HG02870 (cell line): ENCODE measurements around the gene CD164L2.
A peak's percentile ranks its signal among the peaks of the same experiment; 100 is the strongest.
"Not testable (repeated sequence)": the region's sequence is repeated elsewhere in the genome, so short reads cannot be mapped to it uniquely, and the experiment has no call there.

ENCODE experiments used
- ATAC-seq: cut with Tn5 transposase; IDR thresholded peaks from one replicate; pipeline ENCODE4 v1.9.1; 2021; ENCODE audit warnings: mild to moderate bottlenecking, moderate library complexity; ENCODE audit not compliant: unreplicated experiment

CD164L2 gene

DNA sequence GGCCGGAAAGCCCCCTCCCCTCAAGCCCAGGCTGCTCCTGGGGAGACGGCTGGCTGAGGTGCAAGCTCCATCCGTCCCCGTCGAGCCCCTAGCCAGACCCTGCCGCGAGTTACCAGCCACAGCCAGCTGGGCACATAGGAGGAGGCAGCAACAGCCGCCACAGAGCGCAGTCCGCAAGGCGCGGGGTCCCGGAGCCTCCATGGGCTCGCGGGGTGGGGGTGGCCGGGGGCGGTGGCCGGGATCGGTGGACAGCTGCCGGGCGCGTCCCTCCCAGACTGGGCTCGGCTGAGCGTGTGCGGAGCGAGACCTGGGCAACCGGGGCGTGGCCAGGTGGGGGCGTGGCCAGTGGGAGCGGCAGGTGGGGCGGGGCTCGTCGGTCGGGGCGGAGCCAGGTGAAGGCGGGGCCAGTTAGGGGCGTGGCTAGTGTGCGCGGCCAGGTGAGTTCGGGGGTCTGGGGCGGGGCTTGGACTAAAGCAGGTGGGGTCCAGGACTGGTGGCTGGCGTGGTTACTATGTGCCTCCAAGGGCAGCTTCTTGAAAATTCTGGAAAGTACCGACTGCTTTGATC lies at the start of gene CD164L2:
Gene CD164L2, minus strand, starts transcription at position 295 of the 567 bp plus-strand sequence. Its CDS starts 94 bp downstream, at position 201.
- no peak for ATAC-seq

DNA sequence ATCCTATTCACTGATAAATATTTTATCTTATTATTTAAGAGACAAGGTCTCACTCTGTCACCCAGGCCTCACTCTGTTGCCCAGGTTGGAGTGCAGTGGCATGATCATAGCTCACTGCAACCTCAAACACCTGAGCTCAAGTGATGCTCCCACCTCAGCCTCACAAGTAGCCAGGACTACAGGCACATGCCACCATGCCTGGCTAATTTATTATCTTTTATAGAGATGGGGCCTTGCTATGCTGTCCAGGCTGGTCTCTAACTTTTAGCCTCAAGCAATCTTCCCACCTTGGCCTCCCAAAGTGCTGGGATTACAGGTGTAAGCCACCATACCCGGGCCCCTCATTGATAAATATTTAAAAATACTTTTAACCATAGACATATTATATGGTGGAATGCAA lies 49.6 kb upstream of the CD164L2 start:
- ATAC-seq, result not testable (repeated sequence)

DNA sequence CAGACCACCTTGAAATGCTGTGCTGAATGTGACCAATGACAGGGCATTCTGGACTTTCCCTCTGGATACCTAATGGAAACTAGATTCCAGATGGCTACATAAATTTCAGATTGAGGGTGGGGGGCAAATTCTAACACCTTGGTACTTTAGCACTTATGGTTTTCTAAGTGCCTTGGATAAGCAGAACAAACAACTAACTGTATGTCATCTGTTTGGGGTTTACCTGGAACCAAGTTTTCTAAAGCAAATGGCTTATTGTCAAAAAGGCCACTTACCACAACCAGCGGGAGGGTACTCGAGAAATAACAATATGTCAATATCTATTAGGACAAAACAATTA lies 48.4 kb upstream of the CD164L2 start:
- no peak for ATAC-seq

DNA sequence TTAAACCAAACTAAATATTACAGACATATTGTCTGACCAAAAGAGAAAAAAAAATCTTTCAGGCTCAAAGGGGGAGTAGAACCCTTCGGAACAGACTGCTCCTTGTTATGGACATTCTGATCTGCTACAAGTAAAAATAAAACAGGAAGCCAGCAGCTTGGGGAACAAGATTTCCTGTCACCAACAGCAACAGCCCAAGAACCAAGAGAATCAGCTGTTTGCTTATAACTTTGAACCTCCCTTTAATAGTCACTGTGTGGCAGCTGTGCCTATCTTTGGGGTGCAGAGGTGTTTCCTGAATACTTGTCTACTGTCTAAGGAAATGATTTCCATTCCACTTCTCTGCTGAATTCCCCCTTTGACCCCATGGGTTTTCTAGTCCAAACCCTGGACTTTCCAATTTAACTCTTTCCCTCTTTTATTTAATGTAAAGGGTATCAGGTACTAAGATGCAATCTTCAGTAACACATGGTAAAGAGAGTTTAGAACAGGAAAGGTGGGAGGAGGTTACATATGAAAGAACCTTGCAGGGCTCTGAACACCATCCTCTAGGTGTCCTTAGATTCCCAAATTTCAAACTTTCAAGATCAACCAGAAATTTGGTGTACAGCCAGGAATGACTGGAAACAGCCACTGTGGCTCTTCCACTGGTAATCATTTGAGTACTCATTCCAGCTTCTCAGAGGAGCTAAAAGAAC lies 47.9 kb upstream of the CD164L2 start:
- ATAC-seq, result no peak

DNA sequence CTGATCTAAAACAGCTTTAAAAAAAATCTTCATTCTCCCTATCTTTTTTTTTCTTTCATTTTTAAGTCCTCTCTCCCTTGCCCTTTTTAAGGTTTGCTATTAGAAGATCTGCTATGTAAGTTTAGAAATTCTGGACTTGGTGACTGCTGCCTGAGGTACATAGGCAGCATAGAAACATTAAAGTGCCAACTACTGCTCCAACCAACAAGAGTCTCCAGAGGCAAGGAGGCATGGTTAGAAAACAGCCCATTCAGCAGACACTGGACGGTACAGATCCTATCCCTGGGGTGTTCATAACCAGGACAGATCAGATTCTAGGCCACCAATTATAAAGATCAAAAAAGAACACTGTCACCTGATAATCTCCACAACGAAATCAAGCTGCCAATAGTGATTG lies 45.9 kb upstream of the CD164L2 start:
- ATAC-seq, result no peak

DNA sequence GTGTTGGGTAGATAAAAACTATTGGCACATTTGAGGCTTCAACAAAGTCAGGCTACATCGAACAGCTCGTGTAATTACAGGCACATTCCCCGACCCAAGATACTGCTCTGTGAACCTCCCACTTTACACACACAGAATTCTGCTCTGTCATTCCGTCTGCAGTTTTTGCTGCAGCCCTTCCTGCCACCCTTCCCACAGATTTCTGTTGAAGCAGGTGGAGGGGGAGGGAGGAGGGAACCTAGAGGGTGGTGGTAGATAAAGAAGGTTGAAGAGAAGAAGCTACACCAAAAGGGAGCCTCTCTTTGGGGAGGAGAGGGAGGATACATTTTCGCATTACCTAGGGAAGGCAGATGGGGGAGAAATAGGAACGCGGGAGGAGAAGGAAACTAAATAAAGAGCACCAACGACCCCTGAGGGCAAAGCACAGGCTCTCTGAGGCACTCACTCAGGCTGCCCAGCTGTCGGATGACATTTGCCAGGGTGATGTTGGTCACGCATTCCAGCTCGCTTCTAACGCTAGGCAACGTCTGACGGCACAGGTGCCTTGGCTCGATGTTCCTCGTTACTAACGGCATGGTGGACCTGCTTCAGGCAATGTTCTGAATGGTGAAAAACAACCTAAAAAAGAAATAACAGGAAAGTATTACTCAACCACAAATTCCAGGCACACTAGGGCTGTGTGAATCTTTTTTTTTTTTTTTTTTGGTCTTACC lies 45.3 kb upstream of the CD164L2 start:
- ATAC-seq, result no peak

DNA sequence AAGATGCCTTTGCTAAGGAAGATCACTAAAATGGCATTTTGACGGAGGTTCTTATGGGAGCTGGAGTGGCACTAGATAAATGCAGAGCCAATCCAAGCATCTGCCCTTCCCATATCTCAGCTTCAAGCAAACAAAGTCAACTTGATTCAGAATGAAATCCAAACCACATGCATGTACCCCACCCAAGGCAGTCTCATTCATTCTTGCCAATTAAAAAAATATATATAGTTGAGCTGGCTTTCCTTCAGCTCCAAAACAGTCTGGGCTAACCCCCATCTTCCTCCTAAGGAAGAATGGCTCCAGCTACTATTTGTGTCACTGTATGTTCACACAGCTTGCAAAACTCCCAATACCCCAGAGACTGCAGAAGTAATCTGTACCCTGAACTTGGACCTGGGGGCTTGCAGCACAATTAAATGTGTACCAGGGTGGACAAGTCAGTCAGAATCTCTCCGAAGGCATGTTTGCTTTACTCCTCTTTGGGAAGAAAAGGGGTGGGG lies 44.7 kb upstream of the CD164L2 start:
- no peak for ATAC-seq

DNA sequence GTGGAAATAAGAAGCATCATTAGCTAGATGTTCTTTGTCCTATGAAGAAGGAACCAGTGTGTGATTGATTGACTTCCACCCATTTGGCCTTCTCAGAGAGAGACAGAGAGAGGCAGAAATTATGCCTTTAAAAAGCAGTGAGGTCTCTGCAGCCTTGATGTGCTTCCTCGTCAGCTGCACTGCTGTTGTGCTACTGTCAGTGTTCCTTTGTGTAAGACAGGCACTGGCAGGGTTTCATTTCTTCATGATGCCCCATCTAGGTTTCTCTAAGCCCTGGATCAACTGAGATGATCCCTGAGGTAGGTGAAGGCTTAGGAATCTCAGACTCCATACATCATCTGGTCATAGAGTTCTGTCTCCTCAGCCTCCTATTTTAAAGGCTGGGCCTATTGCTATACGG lies 44.2 kb upstream of the CD164L2 start:
- no peak for ATAC-seq

DNA sequence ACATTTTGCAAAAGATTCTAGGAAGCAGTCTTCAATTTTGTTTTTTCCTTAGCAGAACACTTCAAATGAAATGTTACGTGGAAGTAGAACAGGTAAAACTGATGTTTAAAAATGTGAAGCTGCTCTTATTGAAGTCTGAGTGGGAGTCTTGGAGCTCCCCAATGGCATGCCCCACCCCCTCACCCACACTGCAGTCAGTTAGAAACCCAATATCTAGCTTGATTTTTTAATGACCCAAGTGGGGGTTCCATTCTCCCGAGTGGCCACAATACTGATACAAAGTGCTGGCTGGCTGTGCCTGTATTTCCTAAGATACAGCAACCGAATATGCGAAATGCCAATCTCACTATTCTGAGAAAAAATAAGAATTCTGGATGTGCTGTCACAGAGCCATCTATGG lies 40.6 kb upstream of the CD164L2 start:
- ATAC-seq, result no peak

DNA sequence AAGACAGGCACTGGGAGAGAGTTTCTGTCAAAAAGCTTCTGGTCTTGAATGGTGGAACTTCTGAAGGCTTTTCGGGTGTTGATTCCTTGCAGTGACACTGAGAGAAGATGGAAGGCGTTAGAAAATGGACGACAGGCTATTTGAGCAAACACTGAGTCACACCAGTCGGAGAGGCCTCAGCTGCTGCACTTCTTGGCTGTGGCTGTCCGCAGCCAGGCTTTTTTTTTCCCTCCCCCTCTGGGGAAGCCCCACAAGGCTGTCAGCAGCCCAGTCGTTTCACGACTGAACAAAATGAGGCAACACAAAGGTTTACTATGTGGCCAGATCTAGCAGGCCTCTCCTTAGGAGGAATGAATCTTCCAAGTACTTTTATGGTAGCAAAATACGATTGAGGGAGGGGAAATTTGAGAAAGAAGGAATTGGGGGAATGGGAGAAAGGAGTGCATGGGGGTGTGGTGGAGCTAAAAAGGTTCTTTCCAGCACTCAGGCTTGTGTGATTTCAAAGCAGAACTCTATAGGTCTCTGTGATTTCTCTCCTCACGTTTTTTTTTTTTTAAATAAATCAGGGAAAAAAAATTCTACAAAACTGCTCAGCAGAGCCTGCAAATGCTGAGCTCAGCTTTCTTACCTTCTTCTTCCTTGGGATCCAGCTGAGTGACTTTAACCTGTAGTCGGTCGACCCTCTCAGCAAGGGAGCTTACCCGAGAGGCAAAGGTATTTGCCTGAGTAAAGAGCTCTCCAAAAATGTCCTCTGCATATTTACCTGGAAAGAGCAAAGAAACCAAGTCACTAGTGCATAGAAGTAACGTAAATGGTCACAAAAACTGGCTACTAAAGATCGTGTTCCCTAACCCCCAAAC lies 35.4 kb upstream of the CD164L2 start:
- peak; percentile 73 for ATAC-seq

DNA sequence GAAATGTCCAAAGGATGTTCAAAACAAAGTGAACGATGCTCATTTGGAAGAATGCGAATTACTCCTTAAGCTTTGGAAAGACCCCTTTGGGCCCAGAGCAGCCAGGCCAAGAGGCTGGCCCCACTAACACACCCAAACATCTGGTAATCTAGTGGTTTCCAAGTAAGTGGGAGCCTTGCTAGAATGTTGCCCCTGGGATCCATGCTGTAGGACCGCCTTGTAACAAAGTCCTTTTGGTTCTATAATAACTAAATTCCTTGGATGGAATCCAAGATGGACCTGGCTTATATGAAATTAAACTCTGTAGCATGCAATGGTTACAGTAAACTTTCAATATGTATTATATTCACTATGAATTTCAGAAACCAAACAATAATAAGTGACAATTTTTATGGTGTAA lies 34.6 kb upstream of the CD164L2 start:
- no peak for ATAC-seq

DNA sequence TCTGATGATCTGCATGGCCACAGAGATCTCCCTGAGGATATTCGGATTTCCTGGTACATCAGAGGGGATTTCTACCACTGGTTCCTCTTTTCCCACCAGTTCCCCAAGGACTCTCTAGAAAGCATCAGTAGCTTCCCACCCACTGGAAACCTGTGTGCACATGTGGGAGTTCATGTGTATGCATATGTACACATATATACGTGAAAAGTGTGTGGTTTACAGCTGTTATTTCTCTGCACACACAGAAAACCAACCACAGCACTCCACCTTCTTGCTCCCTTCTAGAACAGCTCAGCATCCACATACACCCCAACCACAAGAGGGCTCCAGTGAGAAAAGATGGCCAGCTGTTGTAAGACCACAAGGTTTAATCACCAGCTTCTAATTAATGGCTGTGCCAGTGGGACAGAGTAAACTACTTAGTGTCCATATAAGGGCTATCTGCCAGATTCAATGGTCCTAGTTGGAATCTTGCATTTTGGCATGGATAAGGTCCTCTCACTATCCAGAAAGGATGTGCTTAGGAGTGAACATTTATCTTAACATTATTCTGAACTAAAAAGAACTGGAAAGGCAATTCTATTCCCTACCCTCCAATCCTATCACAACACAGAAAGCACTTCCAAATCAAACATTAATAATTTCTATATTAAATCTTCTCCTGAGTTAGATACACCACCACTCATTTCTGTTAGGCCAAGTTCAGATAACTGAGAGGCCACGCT lies 33.4 kb upstream of the CD164L2 start:
- no peak for ATAC-seq

DNA sequence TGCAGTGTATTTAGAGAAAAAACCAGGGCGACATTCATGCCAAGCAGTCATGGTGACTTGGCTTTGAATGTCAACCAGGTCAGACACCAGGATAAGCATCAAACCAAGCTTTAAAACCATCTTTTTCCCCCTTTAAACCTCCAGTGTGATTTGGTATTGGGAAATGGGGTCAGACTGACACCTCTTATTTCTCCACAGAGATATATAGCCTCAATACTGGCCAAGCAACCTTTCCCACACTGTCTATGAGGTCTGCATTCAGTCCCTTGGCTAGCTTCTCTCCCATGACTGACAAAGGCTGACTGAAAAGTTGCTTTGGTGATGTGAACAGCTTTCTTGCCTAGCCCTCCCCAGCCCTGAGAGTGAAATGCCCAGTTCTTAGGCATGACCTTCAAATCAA lies 31.0 kb upstream of the CD164L2 start:
- no peak for ATAC-seq

DNA sequence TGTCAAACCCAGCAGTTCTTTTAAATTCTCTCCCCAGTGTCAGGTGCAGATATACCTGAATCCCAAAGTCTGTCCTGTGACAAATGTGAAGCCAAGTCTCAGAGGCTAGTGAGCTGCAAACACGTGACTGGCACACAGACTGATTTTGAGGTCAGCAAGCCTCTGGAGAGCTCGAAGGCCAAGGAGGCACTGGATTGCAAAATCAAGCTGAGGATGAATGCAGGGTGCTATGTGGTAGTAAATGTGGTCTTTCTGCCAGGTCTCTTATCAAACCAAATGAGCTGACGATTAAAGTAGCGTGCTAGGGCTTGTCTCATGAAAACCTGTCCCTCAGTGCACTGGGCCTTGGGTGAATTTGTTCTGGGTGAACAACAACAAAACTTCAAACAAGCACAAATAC lies 29.9 kb upstream of the CD164L2 start:
- ATAC-seq, result no peak

DNA sequence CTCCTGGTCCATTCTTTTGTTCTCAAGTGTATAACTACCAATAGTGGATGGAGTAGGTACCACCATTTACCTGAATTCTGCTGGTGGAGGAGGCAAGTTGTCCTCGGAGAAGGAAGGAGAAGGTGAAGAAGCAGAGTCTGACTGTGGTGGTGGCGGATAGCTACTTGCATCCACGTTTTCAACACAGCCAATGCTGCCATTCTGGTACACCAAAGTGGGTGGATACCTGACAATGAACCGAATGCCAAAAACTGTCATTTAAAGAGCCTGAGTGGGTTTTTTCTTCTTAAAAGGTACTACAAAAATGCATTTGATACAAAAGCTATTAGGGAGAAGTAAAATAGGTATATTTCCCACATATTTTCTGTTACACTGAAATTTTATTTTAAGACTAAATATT lies 29.4 kb upstream of the CD164L2 start:
- no peak for ATAC-seq

DNA sequence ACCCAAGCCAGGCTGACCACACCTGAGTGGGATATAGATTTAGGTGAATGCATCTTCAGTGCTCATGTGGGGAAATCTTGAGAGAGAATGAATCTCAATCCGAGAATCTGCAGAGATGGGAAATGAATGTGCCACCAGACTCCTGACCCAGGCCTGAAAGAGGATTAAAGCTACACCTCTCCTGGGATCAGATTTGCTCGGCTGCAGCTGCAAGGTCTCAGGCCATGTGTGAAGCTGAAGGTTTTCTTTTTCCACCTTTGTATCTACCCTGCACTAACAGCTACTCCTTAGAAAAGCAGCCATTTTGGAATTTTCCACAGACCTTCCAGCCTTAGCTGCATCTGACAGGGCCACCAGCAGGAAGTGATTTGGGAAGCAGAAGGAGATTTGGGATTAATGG lies 27.6 kb upstream of the CD164L2 start:
- ATAC-seq, result no peak

DNA sequence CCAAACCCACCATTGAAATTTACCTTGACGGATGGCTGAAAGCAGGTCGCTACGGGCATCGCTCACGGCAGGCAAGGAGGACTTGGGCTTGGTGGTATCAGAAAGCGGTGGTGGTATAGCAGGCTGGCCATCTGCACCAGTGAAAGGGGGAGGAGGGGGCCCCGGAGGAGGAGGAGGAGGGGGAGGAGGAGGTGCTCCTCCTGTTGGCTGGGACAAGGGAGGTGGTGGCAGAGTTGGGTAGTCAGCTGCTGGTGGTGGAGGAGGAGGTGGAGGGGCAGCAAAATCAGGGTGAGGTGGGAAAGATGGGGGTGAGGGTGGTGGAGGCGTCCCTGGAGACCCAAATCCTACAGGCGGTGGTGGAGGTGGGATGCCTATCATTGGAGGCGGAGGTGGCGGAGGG lies 26.5 kb upstream of the CD164L2 start:
- ATAC-seq, result no peak

DNA sequence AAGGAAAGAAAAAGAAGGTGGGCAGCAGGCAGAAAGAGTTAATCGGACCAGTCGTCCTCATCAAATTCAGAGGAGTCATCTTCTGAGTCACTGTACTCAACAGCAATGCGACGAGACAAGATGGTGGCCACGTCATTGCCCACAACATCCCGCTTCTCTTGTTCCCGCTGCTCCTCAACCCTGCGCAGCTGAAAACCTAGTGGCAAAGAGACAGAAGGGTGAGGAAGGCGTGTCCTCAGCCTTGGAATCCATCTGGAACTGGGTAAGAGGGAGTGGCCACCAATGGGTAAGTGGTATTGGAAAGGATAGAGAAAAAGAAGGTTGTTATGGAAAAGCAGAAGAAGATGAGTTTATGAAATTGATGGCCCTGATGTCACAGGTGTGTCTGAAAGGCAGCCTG lies 25.0 kb upstream of the CD164L2 start:
- ATAC-seq, result no peak

DNA sequence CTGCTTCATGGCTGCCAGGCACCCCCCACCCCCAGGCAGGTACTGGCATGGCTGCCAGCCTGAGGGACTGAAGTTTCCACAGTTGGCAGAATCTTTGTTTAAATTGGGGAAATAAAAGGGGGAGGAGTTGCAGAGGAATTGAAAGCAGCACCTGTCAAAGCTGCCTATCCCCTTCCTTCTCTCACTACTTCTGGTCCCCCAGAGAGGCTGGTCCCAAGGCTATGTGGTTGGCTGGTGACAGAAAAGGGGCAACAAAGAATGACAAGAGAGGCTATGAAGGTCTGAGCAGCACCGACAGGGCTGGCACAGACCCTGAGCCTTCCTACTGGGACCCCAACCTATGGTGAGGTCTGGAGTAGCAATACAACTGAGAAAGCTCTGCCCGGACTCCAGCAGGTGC lies 23.7 kb upstream of the CD164L2 start:
- not testable (repeated sequence) for ATAC-seq

DNA sequence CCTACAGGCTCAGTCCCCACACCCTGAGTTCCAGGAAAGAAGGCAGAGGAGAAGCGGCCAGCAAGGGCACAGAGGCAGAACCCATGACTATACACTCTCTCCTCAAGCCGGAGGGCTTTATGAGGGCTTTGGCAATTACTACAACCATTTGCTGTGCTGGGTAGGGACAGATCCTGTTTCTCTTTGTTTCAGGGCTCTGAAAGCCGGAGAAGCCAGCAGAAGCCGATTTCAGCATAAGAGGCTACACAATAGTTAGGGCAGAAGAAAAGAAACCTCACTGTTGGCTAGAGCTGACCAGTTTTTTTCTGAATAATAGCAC lies 23.2 kb upstream of the CD164L2 start:
- no peak for ATAC-seq
